G401 (cell line): ENCODE results near the gene RPS6KA4. TPM values are rescaled to one million over a fixed set of nuclear protein-coding genes. Genes with fewer than 3 reads are reported as not detected.
"Not testable (repeated sequence)": the region's sequence is repeated elsewhere in the genome, so short reads cannot be mapped to it uniquely, and the experiment has no call there.

Source experiments
- DNase-seq: peaks from one replicate; pipeline ENCODE4 v3.0.0-alpha.2; 2015; ENCODE audit warnings: low spot score
- in situ Hi-C: cut with HindIII; loops from 2 replicates; pipeline ENCODE4 v1.10.0; 2016; ENCODE audit warnings: low sequenced_read_pairs, mixed read lengths
- total RNA-seq: library from RNA; depleted of rRNA; stranded (reverse); fragments of >200 nt; shearing (Covaris generic); gene quantifications from 2 replicates; pipeline ENCODE4 v1.2.3, GENCODE V29; 2014; rRNA removed

Gene RPS6KA4
- 113 and 126 TPM in 2 replicates for total RNA-seq

DNA sequence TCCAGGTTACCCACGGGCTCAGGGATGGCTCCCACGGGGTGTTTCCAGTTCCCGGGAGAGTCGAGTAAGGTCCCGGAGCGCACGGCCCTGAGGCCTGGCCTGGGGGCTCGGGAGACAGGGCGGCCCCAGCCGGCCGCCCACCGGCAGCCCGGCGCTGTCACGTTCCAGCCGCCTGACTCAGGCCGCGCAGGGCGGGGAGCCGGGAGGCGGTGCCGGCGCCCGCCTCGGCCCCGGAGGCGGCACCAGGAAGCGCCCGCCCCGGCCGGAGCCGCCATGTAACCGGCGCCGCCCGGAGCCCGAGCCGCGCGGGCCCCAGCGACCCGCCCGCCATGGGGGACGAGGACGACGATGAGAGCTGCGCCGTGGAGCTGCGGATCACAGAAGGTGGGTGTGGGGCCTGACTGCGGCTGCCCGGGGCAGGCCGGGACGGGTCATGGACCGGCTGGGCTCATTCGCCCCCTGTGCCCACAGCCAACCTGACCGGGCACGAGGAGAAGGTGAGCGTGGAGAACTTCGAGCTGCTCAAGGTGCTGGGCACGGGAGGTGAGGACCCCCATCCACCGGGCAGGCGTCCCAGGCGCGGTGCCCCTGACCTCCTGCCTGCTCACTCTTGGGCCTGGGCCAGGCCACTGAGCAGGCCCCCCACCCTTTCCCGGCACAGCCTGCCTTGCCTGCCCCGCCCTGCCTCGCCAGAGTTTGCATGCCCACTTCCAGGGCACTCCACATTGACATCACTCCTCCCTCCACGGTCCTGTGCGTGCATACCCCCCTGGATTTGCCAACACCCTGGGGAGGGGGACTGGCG, at the start of gene RPS6KA4:
TSS of gene RPS6KA4 (plus strand) at position 256 of the 805 bp plus-strand sequence. CDS start at position 330, 74 bp downstream.
- peak; percentile 72 for DNase-seq
- in situ Hi-C loops: no loop called here

DNA sequence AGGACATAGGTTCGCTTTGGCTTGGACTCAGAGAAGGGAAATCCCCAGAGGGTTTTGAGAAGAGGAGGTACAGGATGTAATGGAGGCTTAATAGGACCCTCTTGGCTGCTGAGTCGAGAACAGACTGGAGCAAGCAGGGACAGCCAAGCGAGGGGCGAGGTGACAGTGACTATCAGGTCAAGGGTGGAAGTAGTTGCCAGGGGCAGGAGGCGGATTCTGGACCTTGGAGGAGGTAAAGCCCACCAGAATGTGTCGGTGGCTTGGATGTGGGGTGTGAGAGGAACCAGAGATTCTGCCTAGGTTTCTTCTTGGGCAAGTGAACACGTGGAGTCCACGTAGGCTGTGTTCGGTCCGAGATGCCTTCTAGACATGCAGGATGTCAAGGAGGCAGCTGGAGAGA, 46.0 kb upstream of the RPS6KA4 start:
- no peak for DNase-seq
- in situ Hi-C loops: no loop called here

DNA sequence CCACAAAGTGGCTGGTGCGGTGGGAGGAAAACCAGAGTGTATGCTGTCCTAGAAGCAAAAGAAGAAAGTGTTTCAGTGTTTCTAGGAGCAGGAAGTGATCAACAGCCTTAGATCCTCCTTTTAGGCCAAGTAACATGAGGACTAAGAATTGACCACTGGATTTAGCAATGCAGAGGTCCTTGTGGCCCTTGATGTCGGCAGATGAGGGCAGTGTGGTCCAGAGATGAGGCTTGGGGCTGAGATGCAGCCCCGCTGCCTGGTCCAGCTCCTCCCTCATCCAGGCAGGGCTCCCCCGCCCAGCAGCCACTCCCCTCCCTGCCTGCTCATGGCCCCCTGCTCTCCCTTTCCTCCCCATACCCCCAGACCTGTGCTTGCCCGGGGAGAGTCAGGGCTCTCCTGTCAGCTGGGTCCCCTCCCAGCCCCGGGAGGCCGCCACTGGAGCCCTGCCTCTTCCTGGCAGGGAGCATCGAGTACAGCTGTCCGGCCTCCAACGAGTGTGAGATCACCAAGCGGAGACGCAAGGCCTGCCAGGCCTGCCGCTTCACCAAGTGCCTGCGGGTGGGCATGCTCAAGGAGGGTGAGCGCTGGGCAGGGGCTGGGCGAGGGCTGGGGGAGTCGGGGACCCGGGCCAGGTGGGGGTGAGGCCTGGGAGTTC, 45.3 kb upstream of the RPS6KA4 start:
- in situ Hi-C loops: no loop called here
- DNase-seq: no peak

DNA sequence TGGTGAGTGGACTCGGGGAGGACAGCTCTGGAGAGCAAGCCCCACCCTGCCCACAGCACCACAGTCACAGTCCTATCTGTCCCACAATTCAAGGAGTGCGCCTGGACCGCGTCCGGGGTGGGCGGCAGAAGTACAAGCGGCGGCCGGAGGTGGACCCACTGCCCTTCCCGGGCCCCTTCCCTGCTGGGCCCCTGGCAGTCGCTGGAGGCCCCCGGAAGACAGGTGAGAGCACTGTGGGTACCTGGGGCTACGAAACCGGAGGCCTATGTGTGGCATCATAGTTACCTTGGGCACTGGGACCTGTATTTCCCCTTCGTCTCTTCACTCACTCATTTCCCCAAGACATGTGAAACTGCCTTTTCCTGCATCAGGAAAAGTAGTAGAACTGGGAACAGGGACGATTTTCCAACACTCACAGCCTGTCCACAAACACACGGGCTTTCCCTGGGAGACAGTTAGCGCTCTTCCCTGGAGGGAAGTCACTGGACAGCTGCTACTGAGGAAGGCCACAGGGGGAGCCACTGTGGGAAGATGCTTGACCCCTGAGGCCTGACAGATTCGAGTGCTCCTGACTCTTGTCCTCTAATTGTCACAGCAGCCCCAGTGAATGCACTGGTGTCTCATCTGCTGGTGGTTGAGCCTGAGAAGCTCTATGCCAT, 44.7 kb upstream of the RPS6KA4 start:
- in situ Hi-C loops: no loop called here
- no peak for DNase-seq

DNA sequence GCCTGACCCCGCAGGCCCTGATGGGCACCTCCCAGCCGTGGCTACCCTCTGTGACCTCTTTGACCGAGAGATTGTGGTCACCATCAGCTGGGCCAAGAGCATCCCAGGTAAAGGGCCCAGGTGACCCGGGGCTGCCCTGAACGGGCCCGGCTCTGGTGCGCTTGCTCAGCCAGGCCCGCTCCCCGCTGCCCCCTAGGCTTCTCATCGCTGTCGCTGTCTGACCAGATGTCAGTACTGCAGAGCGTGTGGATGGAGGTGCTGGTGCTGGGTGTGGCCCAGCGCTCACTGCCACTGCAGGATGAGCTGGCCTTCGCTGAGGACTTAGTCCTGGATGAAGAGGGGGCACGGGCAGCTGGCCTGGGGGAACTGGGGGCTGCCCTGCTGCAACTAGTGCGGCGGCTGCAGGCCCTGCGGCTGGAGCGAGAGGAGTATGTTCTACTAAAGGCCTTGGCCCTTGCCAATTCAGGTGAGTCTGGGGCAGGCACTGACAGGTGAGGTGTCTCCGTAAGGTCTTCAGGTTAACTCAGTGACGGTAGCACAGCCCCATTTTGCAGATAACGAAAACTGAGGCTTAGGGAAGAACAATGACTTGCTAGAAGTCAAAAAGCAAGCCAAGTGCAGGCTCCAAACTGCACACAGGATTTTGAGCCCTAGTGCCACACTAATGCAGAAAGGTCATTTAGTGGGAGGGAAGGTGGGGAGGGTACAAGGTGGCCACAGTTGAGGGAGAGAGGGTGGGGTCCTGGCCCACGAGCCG, 44.0 kb upstream of the RPS6KA4 start:
- in situ Hi-C loops: no loop called here
- DNase-seq: no peak

DNA sequence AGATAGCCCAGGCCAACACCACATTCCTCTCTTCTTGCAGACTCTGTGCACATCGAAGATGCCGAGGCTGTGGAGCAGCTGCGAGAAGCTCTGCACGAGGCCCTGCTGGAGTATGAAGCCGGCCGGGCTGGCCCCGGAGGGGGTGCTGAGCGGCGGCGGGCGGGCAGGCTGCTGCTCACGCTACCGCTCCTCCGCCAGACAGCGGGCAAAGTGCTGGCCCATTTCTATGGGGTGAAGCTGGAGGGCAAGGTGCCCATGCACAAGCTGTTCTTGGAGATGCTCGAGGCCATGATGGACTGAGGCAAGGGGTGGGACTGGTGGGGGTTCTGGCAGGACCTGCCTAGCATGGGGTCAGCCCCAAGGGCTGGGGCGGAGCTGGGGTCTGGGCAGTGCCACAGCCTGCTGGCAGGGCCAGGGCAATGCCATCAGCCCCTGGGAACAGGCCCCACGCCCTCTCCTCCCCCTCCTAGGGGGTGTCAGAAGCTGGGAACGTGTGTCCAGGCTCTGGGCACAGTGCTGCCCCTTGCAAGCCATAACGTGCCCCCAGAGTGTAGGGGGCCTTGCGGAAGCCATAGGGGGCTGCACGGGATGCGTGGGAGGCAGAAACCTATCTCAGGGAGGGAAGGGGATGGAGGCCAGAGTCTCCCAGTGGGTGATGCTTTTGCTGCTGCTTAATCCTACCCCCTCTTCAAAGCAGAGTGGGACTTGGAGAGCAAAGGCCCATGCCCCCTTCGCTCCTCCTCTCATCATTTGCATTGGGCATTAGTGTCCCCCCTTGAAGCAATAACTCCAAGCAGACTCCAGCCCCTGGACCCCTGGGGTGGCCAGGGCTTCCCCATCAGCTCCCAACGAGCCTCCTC, 43.1 kb upstream of the RPS6KA4 start:
- DNase-seq, in situ Hi-C loops: not testable (repeated sequence)

DNA sequence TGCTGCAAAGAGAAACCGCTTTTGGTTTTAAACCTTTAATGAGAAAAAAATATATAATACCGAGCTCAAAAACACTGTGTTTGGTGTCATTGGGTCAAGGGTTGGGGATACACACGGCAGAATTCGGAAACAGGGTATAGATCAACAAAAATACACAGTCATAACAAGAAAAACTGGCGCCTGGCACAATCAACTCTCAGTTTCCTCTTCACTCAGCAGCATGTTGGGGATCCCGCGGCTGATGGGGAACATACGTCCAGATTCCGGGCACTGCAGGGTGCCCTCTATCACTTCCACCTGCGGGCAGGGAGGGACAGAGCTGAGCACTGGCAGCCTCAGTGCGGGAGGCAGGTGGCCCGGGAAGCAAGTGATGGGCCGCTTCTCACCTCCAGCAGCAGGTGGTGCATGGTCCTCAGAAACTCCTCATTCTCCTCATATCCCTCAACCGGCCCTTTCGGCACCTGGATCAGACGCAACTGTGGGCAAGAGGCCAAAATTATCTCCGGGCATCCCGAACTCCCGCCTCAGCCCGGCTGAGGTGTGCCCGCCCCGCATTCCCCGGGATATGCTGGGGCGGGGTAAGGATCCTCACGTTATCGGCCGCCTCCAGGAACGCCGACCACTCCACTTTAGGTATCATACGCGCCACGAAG, 42.2 kb upstream of the RPS6KA4 start:
- DNase-seq: peak; percentile 55
- in situ Hi-C loops: no loop called here

DNA sequence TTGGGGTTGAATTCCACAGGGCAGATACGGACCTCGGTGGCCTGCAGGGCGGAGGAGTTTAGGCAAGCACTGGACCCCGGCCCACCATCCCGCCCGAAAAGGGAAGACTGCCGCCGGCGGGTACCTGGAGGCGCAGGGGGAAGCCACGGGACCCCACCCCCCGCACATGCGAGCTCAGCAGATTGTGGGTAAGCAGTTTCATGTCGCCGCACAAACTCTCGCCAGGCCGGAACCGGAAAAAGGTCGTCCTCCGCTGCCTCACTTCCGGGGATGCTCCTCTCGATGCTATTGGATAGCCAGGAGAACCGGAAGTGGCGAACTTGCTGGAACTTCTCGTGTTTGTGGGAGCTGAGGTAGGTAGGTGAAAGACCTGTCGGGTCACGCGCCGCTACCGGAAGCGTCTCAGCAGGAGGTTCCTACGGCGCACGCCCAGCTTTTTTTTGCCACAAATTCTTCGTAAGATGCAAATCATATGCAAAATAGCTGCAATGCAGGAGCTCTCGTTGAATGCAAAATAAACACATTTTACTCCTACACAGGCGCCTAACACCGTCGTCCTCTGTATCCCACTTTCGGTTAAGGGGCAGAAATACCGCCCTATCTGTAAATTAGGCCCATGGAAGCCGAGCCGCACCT, 41.5 kb upstream of the RPS6KA4 start, which contains the start of gene TRMT112:
TSS of gene TRMT112 (minus strand) at position 235 of the 636 bp plus-strand sequence. CDS start at position 202, 33 bp downstream.
- in situ Hi-C loops: no loop called here
- peak; percentile 99 for DNase-seq

DNA sequence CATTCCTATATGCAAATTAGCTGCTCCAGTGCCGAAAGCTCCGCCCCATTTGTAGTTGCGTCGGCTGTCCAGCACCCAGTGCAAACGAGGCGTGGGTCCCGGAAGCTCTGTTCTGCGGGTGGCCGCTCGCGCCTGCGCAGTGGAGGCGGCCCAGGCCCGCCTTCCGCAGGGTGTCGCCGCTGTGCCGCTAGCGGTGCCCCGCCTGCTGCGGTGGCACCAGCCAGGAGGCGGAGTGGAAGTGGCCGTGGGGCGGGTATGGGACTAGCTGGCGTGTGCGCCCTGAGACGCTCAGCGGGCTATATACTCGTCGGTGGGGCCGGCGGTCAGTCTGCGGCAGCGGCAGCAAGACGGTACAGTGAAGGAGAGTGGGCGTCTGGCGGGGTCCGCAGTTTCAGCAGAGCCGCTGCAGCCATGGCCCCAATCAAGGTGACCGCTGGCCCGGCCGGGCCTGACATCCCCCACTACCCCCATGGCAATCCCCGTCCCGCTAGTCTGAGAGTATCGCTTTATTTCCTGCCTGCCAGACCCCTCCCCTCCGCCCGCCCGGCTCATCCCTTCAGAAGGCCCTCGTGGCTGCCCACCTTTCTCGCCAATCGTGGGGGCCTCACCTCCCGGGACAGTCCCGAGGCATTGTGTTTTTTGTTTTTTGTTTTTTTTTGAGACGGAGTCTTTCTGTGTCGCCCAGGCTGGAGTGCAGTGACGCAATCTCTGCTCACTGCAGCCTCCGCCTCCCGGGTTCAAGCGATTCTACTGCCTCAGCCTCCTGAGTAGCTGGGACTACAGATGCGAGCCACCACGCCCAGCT, 40.8 kb upstream of the RPS6KA4 start, which contains the start of gene PRDX5:
TSS of gene PRDX5 (plus strand) at position 161 of the 805 bp plus-strand sequence. CDS start at position 256, 95 bp downstream.
- in situ Hi-C loops: no loop called here
- DNase-seq: peak; percentile 97

DNA sequence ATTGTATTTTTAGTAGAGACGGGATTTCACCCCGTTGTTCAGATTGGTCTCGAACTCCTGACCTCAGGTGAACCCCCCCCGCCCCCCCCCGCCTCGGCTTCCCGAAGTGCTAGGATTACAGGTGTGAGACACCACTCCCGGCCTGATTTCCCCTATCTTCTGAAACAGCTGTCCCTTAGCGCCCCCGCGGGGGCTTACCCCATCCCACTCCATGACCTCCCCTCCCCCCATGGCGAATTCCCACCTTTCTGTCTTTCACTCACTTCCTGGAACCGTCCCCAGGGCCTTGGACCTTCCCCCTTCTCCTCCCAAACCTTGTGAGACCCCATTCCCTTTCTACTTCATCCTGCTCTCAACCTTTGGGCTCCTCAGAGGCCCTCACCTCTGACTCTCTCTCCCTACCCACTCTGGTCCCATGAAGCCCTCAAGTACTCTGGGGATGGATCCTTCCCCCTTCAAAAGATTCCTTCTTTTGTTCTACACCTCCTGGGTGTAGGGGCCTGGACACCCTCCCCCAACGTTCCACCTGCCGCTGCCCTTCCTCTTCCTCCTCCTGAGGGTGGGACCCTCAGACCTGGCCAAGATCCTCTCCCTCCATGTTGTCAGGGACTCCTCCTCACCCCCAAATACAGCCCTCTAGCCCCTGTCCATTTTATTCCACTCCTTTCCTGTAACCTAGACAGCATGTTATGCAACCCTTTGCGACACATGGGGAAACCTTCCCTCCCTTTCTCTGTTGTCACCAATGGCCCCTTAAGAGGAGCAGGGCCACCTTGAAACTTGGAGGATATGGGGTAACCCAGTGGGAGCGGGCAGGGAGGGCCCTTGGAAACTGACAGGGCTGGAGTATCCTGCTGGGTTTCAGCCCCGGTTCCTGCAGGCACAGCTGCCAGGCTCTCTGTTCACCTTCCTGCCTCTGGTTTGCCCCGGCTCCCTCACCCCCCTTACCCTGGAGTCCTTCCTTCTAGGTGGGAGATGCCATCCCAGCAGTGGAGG, 39.9 kb upstream of the RPS6KA4 start:
- in situ Hi-C loops: no loop called here
- peak; percentile 29 for DNase-seq

DNA sequence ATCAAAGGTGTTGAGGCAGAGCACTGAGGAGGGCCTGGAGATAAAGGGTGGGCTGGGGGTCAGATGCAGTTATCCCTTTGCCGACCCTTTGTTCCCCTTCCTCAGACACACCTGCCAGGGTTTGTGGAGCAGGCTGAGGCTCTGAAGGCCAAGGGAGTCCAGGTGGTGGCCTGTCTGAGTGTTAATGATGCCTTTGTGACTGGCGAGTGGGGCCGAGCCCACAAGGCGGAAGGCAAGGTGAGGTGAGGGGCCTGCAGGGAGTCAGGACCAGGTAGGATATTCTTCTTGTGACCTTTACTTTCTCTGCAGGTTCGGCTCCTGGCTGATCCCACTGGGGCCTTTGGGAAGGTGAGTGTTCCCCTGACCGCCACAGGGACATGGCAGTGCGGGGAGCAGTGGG, 38.4 kb upstream of the RPS6KA4 start:
- in situ Hi-C loops: no loop called here
- DNase-seq: no peak

DNA sequence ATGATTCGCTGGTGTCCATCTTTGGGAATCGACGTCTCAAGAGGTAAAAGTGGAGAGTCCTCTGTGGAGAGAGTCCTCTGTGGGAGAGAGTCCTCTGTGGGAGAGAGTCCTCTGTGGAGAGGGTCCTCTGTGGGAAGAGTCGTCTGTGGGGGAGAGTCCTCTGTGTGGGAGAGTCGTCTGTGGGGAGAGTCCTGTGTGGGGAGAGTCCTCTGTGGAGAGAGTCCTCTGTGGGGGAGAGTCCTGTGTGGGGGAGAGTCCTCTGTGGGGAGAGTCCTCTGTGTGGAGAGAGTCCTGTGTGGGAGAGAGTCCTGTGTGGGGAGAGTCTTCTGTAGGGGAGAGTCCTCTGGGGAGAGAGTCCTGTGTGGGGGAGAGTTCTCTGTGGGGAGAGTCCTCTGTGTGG, 37.9 kb upstream of the RPS6KA4 start:
- in situ Hi-C loops: no loop called here
- DNase-seq: no peak

DNA sequence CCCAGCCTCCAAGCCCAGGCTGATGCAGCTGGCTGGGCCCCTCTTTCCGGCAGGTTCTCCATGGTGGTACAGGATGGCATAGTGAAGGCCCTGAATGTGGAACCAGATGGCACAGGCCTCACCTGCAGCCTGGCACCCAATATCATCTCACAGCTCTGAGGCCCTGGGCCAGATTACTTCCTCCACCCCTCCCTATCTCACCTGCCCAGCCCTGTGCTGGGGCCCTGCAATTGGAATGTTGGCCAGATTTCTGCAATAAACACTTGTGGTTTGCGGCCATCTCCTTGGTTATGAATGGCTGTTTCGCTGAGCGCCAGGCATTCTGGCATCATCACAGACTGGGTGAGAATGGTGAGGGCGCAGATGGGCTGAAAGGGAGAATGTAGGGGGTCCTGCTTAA, 37.4 kb upstream of the RPS6KA4 start:
- peak; percentile 63 for DNase-seq
- in situ Hi-C loops: no loop called here

DNA sequence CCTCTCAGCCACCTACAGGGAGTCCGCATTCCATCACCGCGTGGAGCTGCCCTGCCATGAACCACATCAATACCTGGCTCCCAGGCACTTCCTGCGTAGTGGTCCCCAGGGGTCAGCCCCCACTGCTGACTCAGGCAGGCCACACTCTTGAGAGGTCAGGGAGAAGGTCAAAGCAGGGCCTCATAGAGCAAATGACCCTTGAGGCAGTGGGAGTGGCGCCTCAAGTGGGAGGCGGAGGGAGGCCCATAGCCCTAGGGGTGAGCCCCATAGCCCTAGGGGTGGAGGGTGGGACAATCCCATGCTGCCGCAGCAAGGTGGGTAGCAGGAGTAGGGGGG, 36.1 kb upstream of the RPS6KA4 start:
- no peak for DNase-seq
- in situ Hi-C loops: no loop called here

DNA sequence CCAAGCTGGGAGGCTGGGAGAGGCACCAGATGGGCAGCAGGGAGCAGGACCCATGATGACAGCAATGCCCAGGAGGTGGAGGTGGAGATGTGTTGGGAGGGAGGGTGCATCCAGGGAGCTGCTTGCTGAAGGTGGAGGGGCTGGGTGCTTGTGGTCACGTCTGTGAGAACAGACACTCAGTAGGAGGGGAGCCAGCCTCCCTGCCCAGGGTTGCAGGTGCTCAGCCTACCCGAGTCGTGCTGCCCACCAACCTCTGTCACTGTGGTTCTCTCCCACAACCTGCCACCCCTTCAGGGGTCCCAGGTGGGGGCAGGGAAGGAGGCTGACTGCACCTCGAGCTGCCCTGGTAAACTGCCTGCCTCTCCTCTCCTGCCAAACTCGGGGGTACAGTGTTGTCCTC, 35.6 kb upstream of the RPS6KA4 start:
- in situ Hi-C loops: no loop called here
- DNase-seq: no peak

DNA sequence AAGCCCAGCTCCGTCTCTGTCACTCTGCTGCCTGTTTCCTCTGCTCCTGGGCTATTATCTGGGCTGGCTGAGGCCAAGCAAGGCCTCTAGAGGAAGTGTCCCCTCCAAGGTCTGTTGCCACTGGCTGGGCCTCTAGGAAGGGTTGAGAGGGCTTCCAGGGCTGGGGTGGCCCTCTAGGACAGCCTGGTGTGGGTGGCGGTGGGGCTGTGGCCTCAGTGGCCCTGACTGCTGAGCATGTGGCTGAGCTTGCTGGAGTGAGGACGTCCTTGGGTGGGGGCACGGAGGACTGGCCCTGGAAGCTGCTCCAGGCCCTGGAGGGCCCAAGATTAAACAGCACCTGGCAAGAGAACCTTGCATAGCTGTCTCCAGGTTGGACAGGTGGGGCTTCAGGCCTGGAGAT, 35.0 kb upstream of the RPS6KA4 start:
- in situ Hi-C loops, DNase-seq: not testable (repeated sequence)
